NCI-H1436 (cell line): ENCODE results near the gene ZFP36L1.
A peak's percentile ranks its signal among the peaks of the same experiment; 100 is the strongest.

Source experiments
- DNase-seq: peaks from one replicate; lab custom pipeline; 2025; lab: John Stamatoyannopoulos, UW

Gene ZFP36L1

GRCh38 chr14:68792979-68793733 lies at the start of gene ZFP36L1:
Gene ZFP36L1 (minus strand): TSS chr14:68793067. CDS start chr14:68792938, 129 bp downstream.
- no peak for DNase-seq

DNA sequence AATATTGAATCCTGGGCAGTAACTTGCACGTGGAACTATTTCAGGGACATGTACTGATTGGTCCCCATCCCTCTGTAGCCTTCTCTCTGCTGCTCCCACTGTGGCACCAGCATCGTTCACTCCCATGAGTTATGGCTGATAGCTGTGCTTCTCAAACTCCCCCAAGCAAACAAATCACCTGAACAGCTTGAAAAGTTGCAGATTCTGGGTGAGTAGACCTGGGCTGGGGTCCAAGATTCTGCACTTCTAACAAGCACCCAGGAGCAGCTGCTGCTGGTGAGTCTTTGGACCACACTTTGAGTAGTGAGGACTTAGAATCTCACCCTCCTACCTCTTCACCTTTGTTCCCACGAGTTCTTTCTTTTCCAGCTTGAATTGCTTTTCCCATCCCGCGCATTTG lies 49.4 kb upstream of the ZFP36L1 start:
- no peak for DNase-seq

- DNase-seq, result no peak
These were observed 48.3 kb upstream of the ZFP36L1 start for GRCh38 chr14:68841016-68841809.

DNA sequence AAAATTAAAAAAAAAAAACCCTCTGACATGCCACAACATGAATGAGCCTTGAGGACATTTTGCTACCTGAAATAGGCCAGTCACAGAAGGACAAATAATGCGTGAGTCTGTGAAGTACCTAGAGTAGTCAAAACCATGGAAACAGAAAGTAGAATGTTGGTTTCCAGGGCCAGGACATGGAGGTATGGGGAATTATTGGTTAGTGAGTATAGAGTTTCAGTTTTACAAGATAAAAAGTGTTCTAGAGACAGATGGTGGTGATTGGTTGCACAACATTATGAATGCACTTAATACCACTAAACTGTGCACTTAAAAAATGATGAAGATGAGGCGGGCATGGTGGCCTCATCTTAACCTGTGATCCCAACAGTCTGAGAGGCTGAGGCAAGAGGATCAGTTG lies 47.6 kb upstream of the ZFP36L1 start:
- DNase-seq, result no peak

- DNase-seq, result no peak
These were observed 43.2 kb upstream of the ZFP36L1 start for GRCh38 chr14:68836082-68836481.

GRCh38 chr14:68834816-68835215 lies 41.9 kb upstream of the ZFP36L1 start:
- DNase-seq, result no peak

GRCh38 chr14:68828698-68829097 lies 35.8 kb upstream of the ZFP36L1 start:
- no peak for DNase-seq

- DNase-seq, result no peak
These were observed 32.9 kb upstream of the ZFP36L1 start for GRCh38 chr14:68825729-68826128.

DNA sequence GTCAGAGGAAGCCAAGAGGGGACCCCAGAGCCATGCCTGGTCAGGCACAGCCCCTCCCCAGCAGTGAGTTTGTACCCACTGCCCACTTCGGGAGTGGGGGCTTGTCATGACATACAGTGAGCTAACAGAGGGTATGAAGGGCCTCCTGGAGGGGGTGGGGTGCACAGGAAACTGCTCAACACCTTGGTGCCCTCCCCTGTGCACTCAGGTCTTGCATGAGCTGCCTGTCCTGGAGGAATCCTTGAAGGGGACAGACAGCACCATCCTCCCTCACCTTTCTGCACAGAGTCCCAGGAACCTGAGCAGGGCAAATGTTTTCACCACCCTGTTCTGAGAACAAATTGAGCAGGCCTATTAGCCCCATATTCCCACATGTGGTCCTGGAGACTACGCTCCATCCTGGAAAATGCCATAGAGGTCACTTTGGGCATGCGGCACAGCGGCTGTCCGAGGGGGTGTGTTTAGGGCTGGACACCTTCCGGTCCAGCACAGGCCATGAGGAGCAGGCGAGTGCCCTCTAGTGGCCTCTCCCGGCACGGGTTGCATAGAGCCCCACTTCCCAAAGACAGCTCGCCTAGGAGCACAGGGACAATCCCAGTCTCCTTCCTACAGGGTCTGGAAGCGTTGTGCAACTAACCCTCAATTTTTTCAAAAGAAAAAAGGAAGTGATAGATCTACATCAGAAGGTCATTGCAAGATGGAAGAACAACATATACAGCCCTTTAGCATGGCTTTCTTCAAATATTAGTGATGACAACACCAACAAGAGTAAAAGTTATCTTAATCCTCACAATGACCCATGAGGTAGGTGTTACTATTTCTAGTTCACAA lies 31.9 kb upstream of the ZFP36L1 start:
- peak; percentile 19 for DNase-seq

GRCh38 chr14:68824207-68824516 lies 31.3 kb upstream of the ZFP36L1 start:
- no peak for DNase-seq

DNA sequence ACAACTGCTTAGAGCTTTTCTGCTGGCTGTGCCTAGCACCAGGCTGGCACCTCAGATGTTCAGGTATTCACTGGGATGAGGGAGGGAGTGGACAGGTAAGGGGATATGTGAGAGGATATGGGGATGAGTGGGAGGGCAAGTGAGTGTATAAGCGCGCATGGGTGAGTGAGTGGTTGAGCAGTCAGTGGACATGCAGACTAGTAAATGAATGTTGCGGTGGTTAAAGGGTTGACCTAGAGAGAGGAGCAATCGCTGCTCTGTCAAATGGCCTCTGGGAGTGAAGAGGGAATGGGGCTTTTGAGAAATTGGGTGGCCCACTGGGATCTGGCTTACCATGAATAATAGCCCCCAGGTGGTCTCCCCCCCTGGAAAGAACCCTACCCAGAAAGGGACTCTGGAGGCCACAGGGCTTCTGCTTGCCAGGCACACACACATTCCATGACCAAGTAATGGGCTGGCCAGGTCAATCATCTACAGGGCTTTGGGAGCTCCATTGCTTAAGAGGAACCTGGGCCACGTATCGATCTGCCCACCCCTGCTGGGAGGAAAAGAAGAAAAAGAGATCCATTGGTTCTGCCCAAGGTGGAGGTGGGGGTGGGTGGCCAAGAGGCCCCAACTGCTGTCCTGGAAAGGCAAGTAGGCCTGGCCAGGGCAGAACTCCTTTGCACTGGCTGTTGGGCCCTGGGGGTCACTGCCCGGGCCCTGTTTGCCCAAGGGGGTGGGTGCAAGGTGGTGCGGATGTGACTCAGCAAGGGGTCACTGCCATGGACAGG lies 30.8 kb upstream of the ZFP36L1 start:
- no peak for DNase-seq

DNA sequence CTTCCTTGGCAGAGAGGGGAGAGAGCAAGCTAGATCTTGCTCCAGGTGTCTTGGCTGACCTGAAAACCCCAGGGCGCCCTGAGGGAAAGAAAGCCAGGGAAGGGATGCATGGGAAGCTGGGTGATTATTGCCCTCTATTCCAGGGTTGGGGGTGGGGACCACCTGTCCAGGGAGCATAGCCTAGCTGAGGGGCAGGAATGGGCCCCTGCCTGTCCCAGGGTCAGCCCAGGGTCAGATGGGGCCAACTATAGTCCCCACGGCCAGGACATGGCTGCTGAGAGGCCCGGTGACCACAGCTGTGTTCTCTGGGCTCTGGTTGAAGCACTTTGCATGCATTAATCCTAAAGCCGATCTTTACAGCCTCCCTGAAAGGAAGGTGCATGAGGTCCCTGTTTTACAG lies 30.1 kb upstream of the ZFP36L1 start:
- DNase-seq, result no peak

GRCh38 chr14:68822132-68822651 lies 29.3 kb upstream of the ZFP36L1 start:
- DNase-seq, result no peak

- no peak for DNase-seq
These were observed 28.3 kb upstream of the ZFP36L1 start for GRCh38 chr14:68820999-68821683.

GRCh38 chr14:68820536-68820935 lies 27.7 kb upstream of the ZFP36L1 start:
- DNase-seq, result no peak

GRCh38 chr14:68820119-68820518 lies 27.3 kb upstream of the ZFP36L1 start:
- no peak for DNase-seq

- peak; percentile 39 for DNase-seq
These were observed 26.4 kb upstream of the ZFP36L1 start for GRCh38 chr14:68819260-68819691.

DNA sequence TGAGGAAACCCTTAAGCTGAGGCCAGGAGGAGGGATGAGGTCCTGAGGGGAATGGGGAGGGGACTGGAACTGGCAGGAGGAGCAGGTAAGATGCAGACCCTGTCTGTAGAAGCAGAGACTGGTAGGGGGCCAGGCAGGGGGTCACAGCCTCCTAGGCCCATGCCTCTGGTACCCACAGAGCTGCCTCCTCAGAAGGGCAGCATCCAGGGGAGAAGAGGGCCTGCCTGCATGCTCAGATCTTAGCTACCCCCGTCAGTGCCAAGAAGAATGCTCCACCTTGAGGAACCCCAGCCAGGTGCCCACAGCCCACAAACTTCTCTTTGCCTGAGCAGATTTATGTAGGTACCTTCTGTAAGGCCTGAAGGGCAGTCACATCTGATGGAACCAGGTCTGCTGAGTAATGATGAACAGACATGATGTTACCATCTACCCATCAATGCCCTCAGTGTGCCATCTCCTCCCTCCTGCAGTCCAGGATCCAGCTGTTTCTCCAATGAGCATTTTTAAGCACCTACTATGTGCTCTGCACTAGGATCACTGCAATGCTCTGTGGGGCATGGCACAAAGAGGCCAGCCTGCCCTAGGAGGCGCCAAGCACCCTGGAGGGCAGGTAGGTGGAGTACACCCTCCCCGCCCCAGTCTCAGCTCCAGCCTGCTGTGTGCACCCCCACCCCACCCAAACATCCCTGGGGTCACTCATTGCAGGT lies 24.8 kb upstream of the ZFP36L1 start:
- DNase-seq, result no peak

GRCh38 chr14:68816943-68817430 lies 24.1 kb upstream of the ZFP36L1 start:
- DNase-seq, result no peak
